ENCODE data around the gene GABRG3. TPM values are rescaled to one million over a fixed set of nuclear protein-coding genes. Genes with fewer than 3 reads are reported as not detected.

Gene GABRG3
- polyA plus RNA-seq, 1 donor (not counting 4 experiments of a cell fraction or from before 2014, with no cell fraction given) = not detected

GRCh38 chr15:27170851-27171250 lies 199.9 kb downstream of the GABRG3 start:
- no peak overlapping the region for H3K4me2 ChIP-seq (ENCODE audit: control insufficient read depth, extremely low read depth, insufficient read depth, low read depth, low read length)
- dilution Hi-C loops (cut with MboI; ENCODE audit: extremely low pct_ligation_motif_present, low sequenced_read_pairs) = no loop called here
- no peaks in the 10 kb centered on the region for H3K9me1 ChIP-seq (ENCODE audit: control insufficient read depth, extremely low read depth, insufficient read depth, low read length)
- H3K4me1 ChIP-seq (ENCODE audit: control insufficient read depth, extremely low read depth, insufficient read depth, low read length) = no peaks in the 10 kb centered on the region
- DNase-seq (ENCODE audit: low read depth, low spot score) (no peak), FAIRE-seq (no peak)
- no peak overlapping the region for H3K4me3 ChIP-seq (ENCODE audit: control insufficient read depth in 2 of 3, extremely low read depth in 1 of 3, insufficient read depth in 2 of 3, low read depth in 1 of 3, low read length in 3 of 3)
- no peak overlapping the region for H2AFZ ChIP-seq (ENCODE audit: control insufficient read depth, low read length)
- peaks cover 3% of the 10 kb centered on the region for H3K9me3 ChIP-seq (ENCODE audit: control insufficient read depth, low read depth, low read length)
- TF ChIP-seq CTCF (optimal IDR thresholded peaks at IDR 0.05 in 1 of 3, IDR thresholded peaks at IDR 0.05 in 1 of 3, conservative IDR thresholded peaks at IDR 0.05 in 1 of 3; ENCODE audit: extremely low read depth in 1 of 3, insufficient read depth in 2 of 3, low read length in 3 of 3) = no peak
- no peak for TF ChIP-seq EZH2 (IDR thresholded peaks at IDR 0.05; ENCODE audit: low read length)
- no peak overlapping the region for H3K27ac ChIP-seq (ENCODE audit: control insufficient read depth, insufficient read depth, low read length)
- H4K20me1 ChIP-seq (ENCODE audit: control insufficient read depth, extremely low read depth, insufficient read depth, low read length) = no peaks in the 10 kb centered on the region
- H3K36me3 ChIP-seq (ENCODE audit: control insufficient read depth in 2 of 2, extremely low read depth in 1 of 2, insufficient read depth in 2 of 2, low read length in 2 of 2) = no peaks in the 10 kb centered on the region
- H3K9ac ChIP-seq (ENCODE audit: control insufficient read depth, extremely low read depth, insufficient read depth, low read length) = no peak overlapping the region
- no peaks in the 10 kb centered on the region for H3K79me2 ChIP-seq (ENCODE audit: control insufficient read depth, insufficient read depth, low read length)
- H3K27me3 ChIP-seq (ENCODE audit: control insufficient read depth, extremely low read depth, insufficient read depth, low read length) = no peaks in the 10 kb centered on the region

- DNase-seq (ENCODE audit: low read depth, low spot score) = no peak
- H3K4me2 ChIP-seq (ENCODE audit: control insufficient read depth, extremely low read depth, insufficient read depth, low read depth, low read length) = no peak overlapping the region
- TF ChIP-seq CTCF (optimal IDR thresholded peaks at IDR 0.05 in 1 of 3, IDR thresholded peaks at IDR 0.05 in 1 of 3, conservative IDR thresholded peaks at IDR 0.05 in 1 of 3; ENCODE audit: extremely low read depth in 1 of 3, insufficient read depth in 2 of 3, low read length in 3 of 3) (no peak), EZH2 (IDR thresholded peaks at IDR 0.05; ENCODE audit: low read length) (no peak)
- no peak for FAIRE-seq
- no peaks in the 10 kb centered on the region for H3K36me3 ChIP-seq (ENCODE audit: control insufficient read depth in 2 of 2, extremely low read depth in 1 of 2, insufficient read depth in 2 of 2, low read length in 2 of 2)
- H3K27me3 ChIP-seq (ENCODE audit: control insufficient read depth, extremely low read depth, insufficient read depth, low read length) = no peaks in the 10 kb centered on the region
- no peaks in the 10 kb centered on the region for H3K4me1 ChIP-seq (ENCODE audit: control insufficient read depth, extremely low read depth, insufficient read depth, low read length)
- H3K79me2 ChIP-seq (ENCODE audit: control insufficient read depth, insufficient read depth, low read length) = no peaks in the 10 kb centered on the region
- dilution Hi-C loops (cut with MboI; ENCODE audit: extremely low pct_ligation_motif_present, low sequenced_read_pairs) = no loop called here
- no peak overlapping the region for H3K27ac ChIP-seq (ENCODE audit: control insufficient read depth, insufficient read depth, low read length)
- H3K9ac ChIP-seq (ENCODE audit: control insufficient read depth, extremely low read depth, insufficient read depth, low read length) = no peak overlapping the region
- H2AFZ ChIP-seq (ENCODE audit: control insufficient read depth, low read length) = no peak overlapping the region
- H3K9me1 ChIP-seq (ENCODE audit: control insufficient read depth, extremely low read depth, insufficient read depth, low read length) = no peaks in the 10 kb centered on the region
- no peak overlapping the region for H3K4me3 ChIP-seq (ENCODE audit: control insufficient read depth in 2 of 3, extremely low read depth in 1 of 3, insufficient read depth in 2 of 3, low read depth in 1 of 3, low read length in 3 of 3)
- peaks cover 5% of the 10 kb centered on the region for H3K9me3 ChIP-seq (ENCODE audit: control insufficient read depth, low read depth, low read length)
- H4K20me1 ChIP-seq (ENCODE audit: control insufficient read depth, extremely low read depth, insufficient read depth, low read length) = no peaks in the 10 kb centered on the region
Observed at GRCh38 chr15:27172821-27173220, 201.8 kb downstream of the GABRG3 start.
